Measurements from ENCODE around the gene LPCAT3.

Gene LPCAT3

GRCh38 chr12:6953442-6954315 lies 64.6 kb downstream of the LPCAT3 start:
- DNase-seq (ENCODE audit: low read depth in 2 of 2): peak in 1 of 2 donors; percentile 70

DNA sequence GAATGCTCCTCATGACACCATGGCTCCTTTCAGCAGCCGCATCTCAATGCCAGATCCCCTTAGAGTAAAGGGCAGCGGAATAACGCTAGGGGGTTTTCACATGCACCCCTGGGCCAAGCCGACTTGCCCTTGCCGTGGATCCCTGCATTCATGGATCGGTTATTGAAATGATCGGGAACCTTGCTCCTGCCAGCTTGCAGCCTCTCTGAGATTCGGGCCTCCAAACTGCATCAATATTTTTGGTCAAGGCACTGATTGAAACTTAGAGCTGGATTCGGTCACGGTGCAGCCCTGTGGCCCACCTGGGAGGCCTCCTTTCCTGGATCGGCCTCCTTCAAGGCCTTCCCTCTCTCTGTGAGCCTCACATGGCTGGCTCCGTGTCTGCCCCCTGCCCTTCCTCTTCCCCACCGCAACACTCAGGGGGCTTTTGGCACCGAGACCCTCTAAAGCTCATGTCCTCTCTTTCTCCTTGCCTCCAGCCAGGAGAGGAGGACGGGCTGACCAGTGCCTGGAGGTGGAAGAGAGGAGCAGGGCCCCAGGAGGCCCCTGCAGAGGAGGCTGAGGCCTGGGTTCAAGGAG lies 65.3 kb downstream of the LPCAT3 start:
- no peak for DNase-seq (ENCODE audit: low read depth in 2 of 2)

DNA sequence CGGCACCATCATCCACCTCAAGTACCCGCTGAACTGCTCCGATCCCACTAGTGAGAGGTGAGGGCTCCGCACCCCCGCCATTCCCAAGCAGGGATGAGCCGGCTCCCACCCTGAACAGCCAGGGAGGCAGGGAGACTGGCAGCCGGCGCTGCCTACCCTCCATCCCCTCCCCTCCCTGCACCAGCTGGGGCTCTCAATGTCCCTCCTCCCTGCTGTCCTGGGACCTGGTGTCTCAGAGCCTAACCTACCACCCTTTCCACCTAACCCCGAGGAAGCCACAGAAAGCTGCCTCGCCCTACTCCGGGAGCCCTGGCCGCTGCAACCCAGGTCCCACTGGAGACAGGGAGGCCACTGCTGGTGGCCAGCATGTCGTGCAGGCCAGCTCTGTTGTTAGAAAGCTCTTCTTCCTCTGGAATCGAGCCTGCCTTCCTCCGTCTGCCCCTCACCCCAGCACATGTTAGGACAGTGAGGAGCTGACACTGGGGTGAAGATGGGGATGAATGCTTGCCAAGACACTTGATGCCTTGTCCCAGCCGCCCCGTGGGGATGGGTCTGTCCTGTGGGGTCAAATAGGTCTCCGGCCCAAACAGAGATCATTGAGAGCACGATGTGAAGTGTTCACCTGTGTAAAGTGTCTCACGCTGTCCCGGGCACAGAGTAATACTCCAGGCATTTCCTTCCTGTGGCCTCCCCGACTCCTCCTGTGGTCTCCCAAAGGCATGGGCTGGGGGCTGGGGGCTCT lies 66.0 kb downstream of the LPCAT3 start:
- no peak for DNase-seq (ENCODE audit: low read depth in 2 of 2)

DNA sequence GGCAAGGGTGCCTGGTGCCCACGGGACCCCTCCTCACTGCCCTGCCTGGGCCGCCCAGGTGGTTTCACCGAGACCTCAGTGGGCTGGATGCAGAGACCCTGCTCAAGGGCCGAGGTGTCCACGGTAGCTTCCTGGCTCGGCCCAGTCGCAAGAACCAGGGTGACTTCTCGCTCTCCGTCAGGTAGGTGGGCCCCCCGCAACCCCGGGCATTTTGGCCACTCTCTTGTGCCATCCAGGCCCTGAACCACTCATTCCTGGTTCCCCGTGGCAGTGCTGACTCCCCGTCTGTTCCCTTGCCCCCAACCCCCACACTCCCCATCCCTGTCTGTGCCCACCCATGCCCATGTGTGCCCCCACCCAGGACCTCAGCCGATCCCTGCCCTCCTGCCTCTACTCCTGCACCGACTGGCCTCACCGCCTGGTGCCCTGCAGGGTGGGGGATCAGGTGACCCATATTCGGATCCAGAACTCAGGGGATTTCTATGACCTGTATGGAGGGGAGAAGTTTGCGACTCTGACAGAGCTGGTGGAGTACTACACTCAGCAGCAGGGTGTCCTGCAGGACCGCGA lies 66.6 kb downstream of the LPCAT3 start:
- no peak for DNase-seq (ENCODE audit: low read depth in 2 of 2)

GRCh38 chr12:6950811-6951540 lies 67.3 kb downstream of the LPCAT3 start, which contains the start of gene PTPN6:
Gene PTPN6, plus strand, starts transcription at chr12:6951356. Its CDS starts 157 bp downstream, at chr12:6951513.
- DNase-seq (ENCODE audit: low read depth in 2 of 2): no peak

GRCh38 chr12:6950401-6950801 lies 67.9 kb downstream of the LPCAT3 start:
- DNase-seq (ENCODE audit: low read depth in 2 of 2): no peak

DNA sequence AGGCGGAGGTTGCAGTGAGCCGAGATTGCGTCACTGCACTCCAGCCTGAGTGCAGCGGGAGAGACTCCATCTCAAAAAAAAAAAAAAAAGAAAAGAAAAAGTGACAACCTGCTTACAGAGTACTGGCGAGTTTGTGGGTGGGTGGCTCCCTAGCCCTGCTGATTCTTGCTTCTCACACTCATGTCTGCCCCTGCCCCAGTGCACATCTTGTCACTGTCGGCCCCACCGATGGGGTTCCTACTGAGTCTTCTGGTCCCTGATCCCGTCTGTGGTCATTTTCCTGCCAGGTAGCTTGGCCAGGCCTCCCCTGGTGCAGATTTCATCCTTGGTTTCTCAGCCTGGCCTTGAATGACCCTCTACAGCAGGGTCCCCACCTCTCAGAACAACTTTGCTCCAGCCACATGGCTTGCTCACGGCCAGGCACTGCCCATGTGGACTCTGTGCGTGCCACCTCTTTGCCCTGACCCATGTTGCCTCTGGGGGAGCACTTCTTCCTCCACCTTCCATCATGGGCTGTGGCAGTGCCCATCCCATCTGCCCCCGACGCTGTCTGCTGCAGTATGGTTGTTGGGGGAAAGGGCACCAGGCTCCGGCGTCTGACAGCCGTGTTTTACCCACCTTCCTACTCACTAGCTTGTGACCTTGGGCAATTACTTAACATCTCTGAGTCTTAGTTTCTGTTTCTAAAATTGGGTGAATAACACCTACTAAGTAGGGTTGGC lies 69.2 kb downstream of the LPCAT3 start:
- no peak for DNase-seq (ENCODE audit: low read depth in 2 of 2)

- no peak for DNase-seq (ENCODE audit: low read depth in 2 of 2)
Measured at GRCh38 chr12:6947615-6948014, 70.7 kb downstream of the LPCAT3 start.

GRCh38 chr12:6946920-6947374 lies 71.3 kb downstream of the LPCAT3 start:
- DNase-seq (ENCODE audit: low read depth in 2 of 2): no peak

DNA sequence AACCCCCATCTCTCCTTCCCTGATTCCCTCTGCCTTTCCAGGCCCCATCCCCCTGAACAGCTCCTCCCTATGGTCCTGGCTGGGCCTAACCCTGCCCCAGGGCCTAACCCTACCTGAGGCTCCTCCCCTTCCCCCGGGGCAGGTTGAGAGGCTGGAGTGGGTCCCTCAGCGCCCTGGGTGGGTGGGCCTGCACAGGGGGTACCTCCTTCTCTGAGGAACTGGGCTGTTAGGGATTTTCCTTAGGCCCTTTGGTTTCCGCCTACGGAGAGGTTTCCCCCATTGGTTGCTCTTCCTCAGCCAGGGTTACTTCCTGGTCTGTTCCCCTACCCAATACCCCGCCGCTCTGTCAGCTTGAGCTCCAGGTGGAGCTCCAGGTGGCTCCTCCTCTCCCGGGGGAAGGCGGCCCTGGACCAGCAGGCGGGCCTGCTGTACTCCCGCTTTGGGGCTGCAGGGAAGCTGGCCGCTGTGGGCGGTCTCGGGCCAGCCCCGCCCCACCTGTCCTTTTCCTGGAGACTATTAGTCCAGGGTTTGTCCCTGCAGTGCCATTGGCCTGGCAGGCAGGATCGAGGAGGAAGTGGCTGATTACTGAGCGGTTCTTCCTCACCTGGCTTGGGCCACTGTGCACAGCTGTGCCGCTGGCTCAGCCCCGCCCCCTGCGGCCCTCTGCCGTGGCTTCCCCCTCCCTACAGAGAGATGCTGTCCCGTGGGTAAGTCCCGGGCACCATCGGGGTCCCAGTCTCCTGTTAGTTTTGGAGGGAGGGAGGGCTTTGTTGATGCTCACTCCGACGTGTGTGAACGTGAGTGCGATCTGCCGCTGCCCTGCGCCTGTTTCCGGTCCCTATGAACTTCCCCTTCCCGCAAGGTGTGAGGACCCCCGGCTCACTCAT lies 72.0 kb downstream of the LPCAT3 start:
- DNase-seq (ENCODE audit: low read depth in 2 of 2): no peak

- DNase-seq (ENCODE audit: low read depth in 2 of 2): no peak
Measured at GRCh38 chr12:6945613-6946012, 72.7 kb downstream of the LPCAT3 start.

DNA sequence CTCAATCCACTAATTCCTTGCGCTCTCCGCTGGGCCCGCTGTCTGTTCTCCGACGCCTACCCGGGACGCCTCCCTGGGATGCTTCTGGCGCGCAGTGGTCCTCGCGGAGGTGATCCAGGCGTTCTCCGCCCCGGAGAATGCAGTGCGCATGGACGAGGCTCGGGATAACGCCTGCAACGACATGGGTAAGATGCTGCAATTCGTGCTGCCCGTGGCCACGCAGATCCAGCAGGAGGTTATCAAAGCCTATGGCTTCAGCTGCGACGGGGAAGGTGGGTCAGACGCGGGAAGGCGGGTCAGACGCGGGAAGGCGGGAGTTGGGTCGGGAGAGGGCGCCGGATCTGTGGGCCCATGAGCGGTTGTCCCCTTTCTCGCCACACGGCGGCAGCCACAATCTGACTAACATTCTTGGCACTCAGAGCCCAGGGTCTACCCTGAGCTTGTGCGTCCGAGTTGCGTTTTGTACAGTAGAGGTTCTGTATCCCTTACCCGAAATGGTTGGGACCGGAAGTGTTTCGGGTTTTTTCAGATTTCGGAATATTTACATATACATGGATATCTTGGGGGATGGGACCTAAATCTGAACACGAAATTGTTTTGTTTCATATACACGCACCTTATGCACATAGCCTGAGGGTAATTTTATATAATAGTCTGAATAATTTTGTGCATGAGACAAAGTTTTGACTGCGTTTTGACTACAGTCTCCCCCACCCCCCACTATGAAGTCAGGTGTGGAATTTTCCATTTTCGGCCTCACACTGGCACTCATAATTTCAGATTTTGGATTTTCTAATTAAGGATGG lies 73.7 kb downstream of the LPCAT3 start:
- peak; percentile 63 to 71 for DNase-seq (ENCODE audit: low read depth in 2 of 2)

DNA sequence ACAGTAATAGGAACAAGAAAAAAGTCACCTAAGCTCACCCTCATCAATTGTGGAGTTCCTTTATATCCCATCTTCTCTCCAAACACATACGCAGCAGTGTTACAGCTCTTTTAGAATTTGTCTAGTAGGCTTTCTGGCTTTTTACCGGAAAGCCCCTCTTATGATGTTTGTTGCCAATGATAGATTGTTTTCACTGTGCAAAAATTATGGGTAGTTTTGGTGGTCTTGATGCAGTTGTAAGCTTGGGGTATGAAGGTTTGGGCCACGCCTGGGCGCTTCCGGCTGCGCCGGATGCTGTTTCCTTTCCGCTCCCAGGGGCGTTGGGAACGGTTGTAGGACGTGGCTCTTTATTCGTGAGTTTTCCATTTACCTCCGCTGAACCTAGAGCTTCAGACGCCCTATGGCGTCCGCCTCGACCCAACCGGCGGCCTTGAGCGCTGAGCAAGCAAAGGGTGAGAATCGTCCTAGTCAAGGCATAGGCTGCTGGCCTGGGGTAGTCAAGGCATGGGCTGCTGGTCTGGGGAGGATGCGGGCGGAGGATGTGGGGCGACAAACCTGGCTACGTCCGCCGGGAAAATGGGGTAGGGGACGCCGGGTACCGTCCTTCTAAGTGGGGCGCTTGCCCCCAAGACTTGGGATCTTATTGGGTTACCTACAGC lies 74.4 kb downstream of the LPCAT3 start, which contains the start of the genes C12orf57 and RNU7-1:
Gene C12orf57 (plus strand): TSS at position 301 of the 659 bp plus-strand sequence. CDS start 100 bp downstream, at position 401.
Gene RNU7-1 (plus strand): TSS at position 95 of the 659 bp plus-strand sequence.
- no peak for DNase-seq (ENCODE audit: low read depth in 2 of 2)

DNA sequence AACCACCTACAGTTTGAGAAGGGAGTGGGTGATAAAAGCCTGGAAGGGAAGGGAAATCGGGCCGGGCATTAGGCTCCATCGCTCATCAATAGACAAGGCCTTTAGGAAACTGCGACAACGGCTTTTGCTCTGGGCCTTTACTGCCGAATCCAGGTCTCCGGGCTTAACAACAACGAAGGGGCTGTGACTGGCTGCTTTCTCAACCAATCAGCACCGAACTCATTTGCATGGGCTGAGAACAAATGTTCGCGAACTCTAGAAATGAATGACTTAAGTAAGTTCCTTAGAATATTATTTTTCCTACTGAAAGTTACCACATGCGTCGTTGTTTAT lies 74.9 kb downstream of the LPCAT3 start:
- DNase-seq (ENCODE audit: low read depth in 2 of 2): no peak

GRCh38 chr12:6942331-6942665 lies 76.0 kb downstream of the LPCAT3 start:
- DNase-seq (ENCODE audit: low read depth in 2 of 2): no peak

DNA sequence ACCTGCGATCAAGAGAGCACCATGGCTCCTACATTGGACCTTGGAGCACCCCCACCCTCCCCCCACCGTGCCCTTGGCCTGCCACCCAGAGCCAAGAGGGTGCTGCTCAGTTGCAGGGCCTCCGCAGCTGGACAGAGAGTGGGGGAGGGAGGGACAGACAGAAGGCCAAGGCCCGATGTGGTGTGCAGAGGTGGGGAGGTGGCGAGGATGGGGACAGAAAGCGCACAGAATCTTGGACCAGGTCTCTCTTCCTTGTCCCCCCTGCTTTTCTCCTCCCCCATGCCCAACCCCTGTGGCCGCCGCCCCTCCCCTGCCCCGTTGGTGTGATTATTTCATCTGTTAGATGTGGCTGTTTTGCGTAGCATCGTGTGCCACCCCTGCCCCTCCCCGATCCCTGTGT lies 76.5 kb downstream of the LPCAT3 start:
- DNase-seq (ENCODE audit: low read depth in 2 of 2): no peak

- DNase-seq (ENCODE audit: low read depth in 2 of 2): no peak
Measured at GRCh38 chr12:6941267-6941666, 77.0 kb downstream of the LPCAT3 start.

DNA sequence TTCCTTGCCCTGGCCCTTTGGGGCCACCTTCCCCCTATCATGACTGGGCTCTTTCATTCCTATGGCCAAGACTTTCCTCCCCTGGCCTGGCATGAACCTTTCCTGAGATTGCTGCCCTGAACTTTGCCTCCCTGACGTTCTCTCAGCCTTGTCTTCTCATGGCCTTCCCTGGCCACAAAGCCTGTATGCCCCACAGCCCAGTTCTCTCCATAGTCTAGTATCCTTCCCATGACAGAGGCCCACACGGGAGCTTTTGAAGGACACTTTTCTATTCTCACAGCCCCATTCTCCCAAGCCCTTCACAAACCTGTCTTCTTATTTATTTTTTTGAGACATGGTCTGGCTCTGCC lies 79.1 kb downstream of the LPCAT3 start:
- no peak for DNase-seq (ENCODE audit: low read depth in 2 of 2)

All from stimulated activated CD4-positive, alpha-beta T cell treated with anti-CD3 and anti-CD28 coated beads, Interleukin-1b, Interleukin-23, amount 100 ng/mL, for 1 hour (primary cell).